Stimulated activated CD8-positive, alpha-beta memory T cell treated with anti-CD3 and anti-CD28 coated beads, Interleukin-4, amount 100 ng/mL, for 48 hours (primary cell): ENCODE data around the gene CELF5.
"Not testable (repeated sequence)": the region's sequence is repeated elsewhere in the genome, so short reads cannot be mapped to it uniquely, and the experiment has no call there.

Experiments used
- DNase-seq: peaks from one replicate; pipeline ENCODE4 v3.0.0-alpha.2; 2020

The CELF5 gene

DNA sequence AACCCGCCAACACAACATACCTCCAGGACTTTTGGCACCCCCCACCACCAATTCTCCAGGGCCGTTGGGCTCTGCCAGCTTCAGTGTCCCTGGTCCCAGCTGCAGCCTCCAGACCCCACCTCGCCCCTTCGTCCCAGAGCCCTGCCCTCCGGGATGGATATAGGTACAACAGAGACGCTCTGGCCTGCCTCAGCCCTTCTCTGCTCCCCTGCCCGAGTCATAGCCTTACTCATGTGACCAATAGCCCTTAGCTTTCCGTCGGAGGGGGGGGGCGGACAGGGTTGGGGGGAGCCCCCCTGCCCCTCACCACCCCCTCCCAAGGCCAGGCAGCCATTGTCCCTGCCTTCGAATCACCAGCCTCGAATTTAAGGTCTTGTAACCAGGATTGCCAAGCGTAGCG is 71.1 kb downstream of the CELF5 start:
- DNase-seq: no peak

DNA sequence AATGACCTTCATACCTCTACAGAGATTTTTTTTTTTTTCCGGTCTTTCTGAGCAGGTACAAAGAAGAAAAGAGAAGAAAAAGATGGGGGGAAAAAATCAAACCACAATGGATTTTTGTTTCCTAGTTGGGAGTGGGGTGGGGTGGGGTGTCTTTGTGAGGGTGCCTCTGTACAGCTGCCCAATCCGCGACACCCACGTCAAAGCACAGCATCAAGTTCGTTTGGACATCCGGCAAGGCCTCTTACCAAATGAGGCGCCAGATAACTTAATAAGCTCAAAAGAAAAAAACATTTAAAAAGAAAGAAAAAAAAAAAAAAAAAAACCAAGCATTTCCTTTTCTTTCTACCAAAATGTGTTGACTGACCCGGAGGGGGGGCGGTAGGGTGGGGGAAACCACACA is 71.6 kb downstream of the CELF5 start:
- DNase-seq: no peak

DNA sequence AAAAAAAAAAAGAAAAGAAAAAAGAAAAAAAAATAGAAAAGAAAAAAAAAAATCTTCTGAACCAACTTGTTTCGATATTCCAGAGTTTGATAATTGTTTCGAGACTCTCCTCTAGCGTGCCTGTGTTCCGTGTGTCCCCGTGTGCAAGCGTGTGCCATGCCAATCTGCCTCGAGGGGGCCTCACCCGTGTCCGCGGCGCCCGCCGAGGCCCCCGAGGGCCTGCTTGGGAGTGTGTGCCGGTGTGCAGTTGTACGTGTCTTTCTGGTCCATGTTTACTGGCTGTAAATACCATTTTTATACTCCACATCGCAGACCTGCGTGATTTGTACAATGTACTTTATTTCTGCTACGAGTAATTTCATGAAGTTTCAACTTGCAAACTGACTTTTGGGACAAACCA is 72.0 kb downstream of the CELF5 start:
- DNase-seq: no peak

- no peak for DNase-seq
These were observed 74.5 kb downstream of the CELF5 start for GRCh38 chr19:3298853-3299449.

DNA sequence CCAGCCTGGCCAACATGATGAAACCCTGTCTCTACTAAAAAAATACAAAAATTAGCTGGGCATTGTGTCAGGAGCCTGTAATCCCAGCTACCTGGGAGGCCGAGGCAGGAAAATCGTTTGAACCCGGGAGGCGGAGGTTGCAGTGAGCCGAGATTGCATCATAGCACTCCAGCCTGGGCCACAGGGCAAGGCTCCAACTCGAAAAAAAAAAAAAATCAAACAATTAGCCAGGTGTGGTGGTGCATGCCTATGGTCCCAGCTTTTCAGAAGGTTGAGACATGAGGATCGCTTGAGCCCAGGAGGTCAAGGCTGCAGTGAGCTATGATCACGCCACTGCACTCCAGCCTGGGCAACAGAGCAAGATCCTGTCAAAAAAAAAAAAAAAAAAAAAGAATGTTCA is 76.1 kb downstream of the CELF5 start:
- DNase-seq: not testable (repeated sequence)

GRCh38 chr19:3302755-3303154 is 78.3 kb downstream of the CELF5 start:
- DNase-seq: no peak

DNA sequence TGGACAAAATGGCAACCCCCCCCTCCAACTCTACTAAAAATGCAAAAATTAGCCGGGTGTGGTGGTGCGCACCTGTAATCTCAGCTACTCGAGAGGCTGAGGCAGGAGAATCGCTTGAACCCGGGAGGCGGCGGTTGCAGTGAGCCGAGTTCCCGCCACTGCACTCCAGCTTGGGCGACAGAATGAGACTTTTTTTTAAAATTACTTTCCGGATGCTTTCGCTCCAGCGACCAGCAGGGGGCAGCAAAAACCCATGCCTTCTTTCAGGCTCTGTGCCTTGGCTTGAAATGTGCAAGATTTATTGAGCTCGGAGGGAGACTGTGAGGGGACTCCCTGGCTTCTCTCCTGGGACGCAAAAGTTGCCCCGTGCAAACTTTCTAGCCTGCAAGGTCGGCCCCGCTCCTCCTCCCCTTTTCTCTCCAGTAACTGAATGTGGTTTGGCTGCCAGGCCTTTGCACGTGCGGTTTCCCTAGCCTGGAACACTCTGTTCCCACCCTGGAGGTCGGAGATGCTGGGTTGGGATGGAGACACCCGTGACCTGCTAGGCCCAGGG is 80.5 kb downstream of the CELF5 start:
- peak; percentile 91 for DNase-seq

GRCh38 chr19:3309724-3310123 is 85.3 kb downstream of the CELF5 start:
- DNase-seq: no peak

DNA sequence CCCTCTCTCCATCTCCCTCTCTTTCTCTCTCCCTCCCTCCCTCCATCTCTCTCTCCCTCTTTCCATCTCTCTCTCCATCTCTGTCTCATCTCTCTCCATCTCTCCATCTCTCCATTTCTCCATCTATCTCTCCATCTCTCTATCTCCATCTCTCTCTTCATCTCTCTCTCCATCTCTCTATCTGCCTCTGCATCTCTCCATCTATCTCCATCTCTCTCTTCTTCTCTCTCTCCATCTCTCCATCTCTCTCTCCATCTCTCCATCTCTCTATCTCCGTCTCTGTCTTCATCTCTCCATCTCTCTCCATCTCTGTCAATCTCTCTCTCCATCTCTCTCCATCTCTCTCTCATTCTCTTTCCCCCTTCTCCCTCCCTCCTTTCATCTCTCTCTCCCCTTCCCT is 85.8 kb downstream of the CELF5 start:
- no peak for DNase-seq

DNA sequence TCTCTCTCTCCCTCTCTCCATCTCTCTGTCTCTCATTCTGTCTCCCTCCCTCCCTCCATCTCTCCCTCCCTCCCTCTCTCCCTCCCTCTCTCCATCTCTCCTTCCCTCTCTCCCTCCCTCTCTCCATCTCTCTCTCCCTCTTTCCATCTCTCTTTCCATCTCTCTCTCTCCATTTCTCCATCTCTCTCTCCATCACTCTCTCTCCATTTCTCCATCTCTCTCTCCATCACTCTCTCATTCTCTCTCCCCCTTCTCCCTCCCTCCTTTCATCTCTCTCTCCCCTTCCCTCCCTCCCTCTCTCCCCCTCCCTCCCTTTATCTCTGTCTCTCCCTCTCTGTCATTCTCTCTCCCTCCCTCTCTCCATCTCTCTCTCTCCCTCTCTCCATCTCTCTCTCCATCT is 86.2 kb downstream of the CELF5 start:
- no peak for DNase-seq

- no peak for DNase-seq
These were observed 88.7 kb downstream of the CELF5 start for GRCh38 chr19:3313199-3313575.

- DNase-seq: no peak
These were observed 90.7 kb downstream of the CELF5 start for GRCh38 chr19:3314962-3315675.

DNA sequence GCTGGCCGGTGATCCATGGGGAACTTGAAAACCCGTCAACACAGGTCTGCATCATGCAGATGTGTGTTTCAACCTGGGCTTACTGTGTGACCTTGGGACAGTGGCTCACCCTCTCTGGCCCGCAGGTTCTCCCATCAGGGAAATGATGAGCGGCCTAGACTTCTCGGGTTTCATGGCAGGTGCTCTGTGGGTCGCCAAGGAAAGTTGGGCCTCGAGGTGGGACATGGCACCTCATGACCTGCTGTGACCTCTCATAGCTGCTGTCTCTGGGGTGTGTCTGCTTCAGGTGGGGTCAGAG is 91.2 kb downstream of the CELF5 start:
- no peak for DNase-seq

GRCh38 chr19:3316132-3316648 is 91.7 kb downstream of the CELF5 start:
- no peak for DNase-seq

GRCh38 chr19:3316659-3317207 is 92.3 kb downstream of the CELF5 start:
- no peak for DNase-seq

DNA sequence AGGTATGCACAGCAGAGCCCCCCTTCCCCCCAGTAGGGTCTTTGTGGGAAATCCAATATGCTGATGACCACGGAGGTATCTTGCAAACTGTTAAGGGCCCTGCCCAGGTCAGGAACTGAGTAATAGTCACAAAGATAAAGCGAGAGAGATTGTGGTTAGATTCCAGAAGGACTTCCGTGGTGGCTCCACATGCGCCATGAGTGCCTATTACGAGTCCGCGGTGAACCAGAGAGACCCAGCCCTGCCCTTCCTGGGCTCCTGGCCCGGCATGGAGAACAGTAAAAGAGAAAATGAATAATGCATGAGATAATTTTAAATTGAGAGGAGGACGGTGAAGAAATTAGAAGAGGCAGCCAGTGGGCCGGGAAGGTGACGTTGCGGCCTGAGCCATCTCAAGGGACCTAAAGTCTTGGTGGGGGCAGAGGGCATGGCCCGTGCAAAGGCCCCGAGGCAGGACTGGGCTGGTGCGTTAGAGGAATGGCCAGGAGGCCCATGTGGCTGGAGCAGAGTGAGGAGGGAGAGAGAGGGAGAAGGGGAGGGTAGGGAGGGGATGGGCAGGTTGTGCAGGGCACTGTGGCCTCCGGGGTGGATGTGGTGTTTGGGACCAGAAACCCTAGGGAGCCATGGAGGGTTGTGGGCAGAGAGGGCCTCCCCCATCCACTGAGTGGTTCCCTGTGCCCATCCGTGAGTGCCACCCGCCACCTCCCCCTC is 95.3 kb downstream of the CELF5 start:
- DNase-seq: no peak

DNA sequence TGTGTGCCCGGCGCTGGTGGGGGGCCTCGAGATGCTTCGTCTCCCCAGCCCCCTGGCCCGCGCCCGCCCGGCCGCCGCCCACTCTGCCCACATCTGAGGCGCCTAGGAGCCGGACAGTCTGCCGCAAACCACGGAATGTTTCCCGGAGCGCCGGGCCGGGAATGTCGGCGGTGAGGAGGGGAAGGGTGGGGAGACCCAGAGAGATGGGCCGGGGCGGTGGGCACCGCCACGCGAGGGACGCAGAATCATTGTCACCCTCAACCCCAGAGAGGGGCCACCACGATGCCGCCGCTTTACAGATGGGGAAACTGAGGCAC is 95.9 kb downstream of the CELF5 start:
- DNase-seq: no peak

DNA sequence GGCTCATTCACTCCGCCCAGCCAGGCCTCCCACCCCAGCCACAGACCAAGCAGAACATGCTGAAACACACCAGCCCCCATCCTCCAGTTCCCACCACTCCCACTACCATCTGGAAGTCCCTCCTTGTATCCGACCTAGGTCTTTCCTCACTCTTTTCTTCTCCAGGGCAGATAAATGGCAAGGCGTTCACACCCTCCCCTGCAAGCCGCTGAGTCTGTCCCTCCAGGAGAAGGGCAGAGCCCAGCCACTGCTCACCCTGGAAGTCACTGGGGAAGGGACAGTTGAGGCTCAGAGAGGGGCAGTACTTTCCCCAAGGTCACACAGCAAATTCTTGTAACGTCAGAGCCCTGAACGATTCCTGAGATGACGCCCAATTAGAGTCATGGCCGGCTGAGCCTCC is 96.4 kb downstream of the CELF5 start:
- DNase-seq: no peak

GRCh38 chr19:3321696-3322095 is 97.2 kb downstream of the CELF5 start:
- DNase-seq: no peak

GRCh38 chr19:3322199-3322978 is 97.9 kb downstream of the CELF5 start:
- no peak for DNase-seq

GRCh38 chr19:3323026-3323425 is 98.6 kb downstream of the CELF5 start:
- no peak for DNase-seq

DNA sequence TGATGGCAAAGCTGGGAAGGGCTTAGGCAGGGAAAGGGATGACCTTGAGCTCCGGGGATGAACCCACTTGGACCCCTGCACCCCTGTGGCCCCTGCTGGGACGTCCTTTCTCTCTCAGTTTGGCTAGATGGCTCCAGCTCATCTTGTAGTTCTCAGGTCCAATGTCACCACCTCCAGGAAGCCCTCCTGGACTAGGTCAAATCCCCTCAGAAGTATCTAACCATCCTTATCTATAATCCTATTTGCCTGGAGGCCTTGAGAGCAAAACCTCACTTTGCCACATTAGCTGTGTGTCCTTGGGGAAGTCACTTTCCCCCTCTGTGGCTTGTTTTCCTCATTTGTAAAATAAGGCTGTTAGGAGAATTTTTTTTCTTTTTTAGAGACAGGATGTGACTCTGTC is 99.2 kb downstream of the CELF5 start:
- no peak for DNase-seq

GRCh38 chr19:3324405-3324856 is 100.0 kb downstream of the CELF5 start:
- peak; percentile 96 for DNase-seq
